DOHH2 (cell line): ENCODE results near the gene POLR3A.

Experiments used
- H3F3A ChIP-seq: fragments of 200-600 bp; sonication (generic), shearing (Covaris generic); 2 replicates; pipeline ENCODE4 v1.6.0; 2016; ENCODE audit warnings: antibody characterized with exemption, mild to moderate bottlenecking; ENCODE audit not compliant: control insufficient read depth, insufficient read depth
- H3K27ac ChIP-seq: fragments of 200-600 bp; sonication (generic); 2 replicates; pipeline ENCODE4 v1.5.1; 2014; ENCODE audit warnings: low read depth, mild to moderate bottlenecking, low read length, moderate library complexity
- H3K27me3 ChIP-seq: fragments of 200-600 bp; sonication (generic); 2 replicates; pipeline ENCODE4 v1.6.1; 2014; ENCODE audit warnings: mild to moderate bottlenecking, low read length, mixed read lengths; ENCODE audit not compliant: control insufficient read depth
- H3K36me3 ChIP-seq: fragments of 200-600 bp; sonication (generic); 2 replicates; pipeline ENCODE4 v1.6.1; 2014; ENCODE audit warnings: mild to moderate bottlenecking, low read length, moderate library complexity, mixed read lengths; ENCODE audit not compliant: control insufficient read depth
- H3K4me1 ChIP-seq: fragments of 200-600 bp; sonication (generic); 2 replicates; pipeline ENCODE4 v1.6.1; 2014; ENCODE audit warnings: mild to moderate bottlenecking, low read length, mixed read lengths; ENCODE audit not compliant: control insufficient read depth
- H3K4me2 ChIP-seq: fragments of 200-600 bp; sonication (generic); 2 replicates; pipeline ENCODE4 v1.6.0; 2014; ENCODE audit warnings: mild to moderate bottlenecking, low read length, moderate library complexity
- H3K4me3 ChIP-seq: fragments of 200-600 bp; sonication (generic); 2 replicates; pipeline ENCODE4 v1.5.1; 2014; ENCODE audit warnings: mild to moderate bottlenecking, low read length, mixed read lengths
- H3K79me2 ChIP-seq: fragments of 200-600 bp; sonication (generic); 2 replicates; pipeline ENCODE4 v1.6.1; 2014; ENCODE audit warnings: mild to moderate bottlenecking, low read length, mixed read lengths; ENCODE audit not compliant: control insufficient read depth
- H3K9me2 ChIP-seq: fragments of 200-600 bp; sonication (generic); replicated peaks from 2 replicates; pipeline ENCODE4 v1.6.1; 2014; ENCODE audit warnings: mild to moderate bottlenecking, low read length, mixed read lengths; ENCODE audit not compliant: control insufficient read depth
- H3K9me3 ChIP-seq: fragments of 200-600 bp; sonication (generic); 2 replicates; pipeline ENCODE4 v1.6.1; 2014; ENCODE audit warnings: antibody characterized with exemption, low read length, mixed read lengths; ENCODE audit not compliant: control insufficient read depth, insufficient read depth
- H4K20me1 ChIP-seq: fragments of 200-600 bp; sonication (generic); 2 replicates; pipeline ENCODE4 v1.6.0; 2014; ENCODE audit warnings: low read depth, mild to moderate bottlenecking, antibody characterized with exemption, low read length, moderate library complexity; ENCODE audit not compliant: control insufficient read depth, insufficient read depth
- EZH2phosphoT487 ChIP-seq: fragments of 200-600 bp; sonication (generic); IDR thresholded peaks from 2 replicates; pipeline ENCODE4 v1.6.1; 2017; ENCODE audit warnings: borderline replicate concordance, mild to moderate bottlenecking, antibody characterized with exemption, low read length, moderate library complexity, mixed read lengths
- TF ChIP-seq, protein P1 (sequence below): fragments of 200-600 bp; sonication (generic); IDR thresholded peaks from one replicate; pipeline ENCODE4 v1.5.1; 2014; ENCODE audit warnings: antibody characterized with exemption, mild to moderate bottlenecking, low read depth, low read length; ENCODE audit not compliant: poor library complexity, severe bottlenecking

Gene POLR3A

DNA sequence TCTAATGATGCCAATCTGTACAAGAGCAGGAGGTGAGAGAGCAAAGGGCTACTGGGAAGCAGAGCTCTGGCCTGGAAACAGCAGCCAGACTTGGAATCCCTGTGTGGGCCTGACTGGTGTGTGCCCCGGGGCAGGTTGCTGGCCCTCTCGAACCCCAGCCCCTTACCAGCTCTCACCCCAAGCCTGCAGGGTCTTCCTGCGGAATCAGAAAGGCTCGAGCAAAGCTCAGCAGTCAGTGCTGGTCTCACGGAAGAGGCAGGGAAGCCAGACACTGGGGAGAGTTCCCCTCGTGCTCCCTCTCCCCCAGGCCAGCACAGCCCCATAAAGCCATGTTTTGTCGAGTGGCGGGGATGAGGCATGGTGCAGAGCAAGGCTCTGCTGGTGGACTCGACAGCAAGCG, 50.1 kb downstream of the POLR3A start:
- Histone ChIP-seq H3K36me3 (peaks cover 66% of the 10 kb centered on the region), H3K4me3 (no peak overlapping the region)

DNA sequence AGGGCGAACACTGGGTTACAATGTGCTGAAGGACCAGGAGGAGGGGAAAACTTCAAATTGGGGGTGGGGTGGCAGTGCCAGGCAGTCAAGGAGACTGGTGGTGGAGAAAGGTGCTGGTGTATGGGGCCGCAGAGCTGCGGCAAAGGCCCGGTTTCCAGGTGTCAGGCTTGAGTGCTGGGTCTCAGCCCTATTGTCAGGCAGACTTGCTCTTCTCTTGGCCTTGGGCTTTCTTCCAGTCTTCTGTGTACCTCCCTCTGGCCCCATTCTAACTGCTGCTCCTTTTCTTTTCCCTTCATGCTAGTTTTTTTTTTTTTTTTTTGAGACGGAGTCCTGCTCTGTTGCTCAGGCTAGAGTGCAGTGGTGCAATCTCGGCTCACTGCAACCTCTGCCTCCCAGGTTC, 51.0 kb downstream of the POLR3A start:
- no peaks in the 10 kb centered on the region for H4K20me1 ChIP-seq
- H3F3A ChIP-seq = no peaks in the 10 kb centered on the region; the same call in 1 of the 2 replicates
- H3K79me2 ChIP-seq = no peaks in the 10 kb centered on the region
- H3K4me2 ChIP-seq = no peak overlapping the region
- no peak for TF ChIP-seq EZH2phosphoT487
- TF ChIP-seq, protein P1, sequence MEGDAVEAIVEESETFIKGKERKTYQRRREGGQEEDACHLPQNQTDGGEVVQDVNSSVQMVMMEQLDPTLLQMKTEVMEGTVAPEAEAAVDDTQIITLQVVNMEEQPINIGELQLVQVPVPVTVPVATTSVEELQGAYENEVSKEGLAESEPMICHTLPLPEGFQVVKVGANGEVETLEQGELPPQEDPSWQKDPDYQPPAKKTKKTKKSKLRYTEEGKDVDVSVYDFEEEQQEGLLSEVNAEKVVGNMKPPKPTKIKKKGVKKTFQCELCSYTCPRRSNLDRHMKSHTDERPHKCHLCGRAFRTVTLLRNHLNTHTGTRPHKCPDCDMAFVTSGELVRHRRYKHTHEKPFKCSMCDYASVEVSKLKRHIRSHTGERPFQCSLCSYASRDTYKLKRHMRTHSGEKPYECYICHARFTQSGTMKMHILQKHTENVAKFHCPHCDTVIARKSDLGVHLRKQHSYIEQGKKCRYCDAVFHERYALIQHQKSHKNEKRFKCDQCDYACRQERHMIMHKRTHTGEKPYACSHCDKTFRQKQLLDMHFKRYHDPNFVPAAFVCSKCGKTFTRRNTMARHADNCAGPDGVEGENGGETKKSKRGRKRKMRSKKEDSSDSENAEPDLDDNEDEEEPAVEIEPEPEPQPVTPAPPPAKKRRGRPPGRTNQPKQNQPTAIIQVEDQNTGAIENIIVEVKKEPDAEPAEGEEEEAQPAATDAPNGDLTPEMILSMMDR = no peak
- no peak overlapping the region for H3K4me3 ChIP-seq
- peaks cover 58% of the 10 kb centered on the region for H3K36me3 ChIP-seq
- no peaks in the 10 kb centered on the region for H3K9me2 ChIP-seq
- no peaks in the 10 kb centered on the region for H3K27me3 ChIP-seq
- no peaks in the 10 kb centered on the region for H3K9me3 ChIP-seq
- H3K4me1 ChIP-seq = no peaks in the 10 kb centered on the region
- no peak overlapping the region for H3K27ac ChIP-seq

More for the DNA sequence above, 50.1 kb downstream of the POLR3A start:
- H4K20me1 ChIP-seq = no peaks in the 10 kb centered on the region
- no peak overlapping the region for H3K27ac ChIP-seq
- no peaks in the 10 kb centered on the region for H3K9me2 ChIP-seq
- no peaks in the 10 kb centered on the region for H3K79me2 ChIP-seq
- H3K4me2 ChIP-seq = no peak overlapping the region
- H3K27me3 ChIP-seq = no peaks in the 10 kb centered on the region
- no peak for TF ChIP-seq EZH2phosphoT487
- TF ChIP-seq, protein P1 = no peak
- H3F3A ChIP-seq = no peaks in the 10 kb centered on the region
- H3K9me3 ChIP-seq = no peaks in the 10 kb centered on the region
- no peaks in the 10 kb centered on the region for H3K4me1 ChIP-seq

DNA sequence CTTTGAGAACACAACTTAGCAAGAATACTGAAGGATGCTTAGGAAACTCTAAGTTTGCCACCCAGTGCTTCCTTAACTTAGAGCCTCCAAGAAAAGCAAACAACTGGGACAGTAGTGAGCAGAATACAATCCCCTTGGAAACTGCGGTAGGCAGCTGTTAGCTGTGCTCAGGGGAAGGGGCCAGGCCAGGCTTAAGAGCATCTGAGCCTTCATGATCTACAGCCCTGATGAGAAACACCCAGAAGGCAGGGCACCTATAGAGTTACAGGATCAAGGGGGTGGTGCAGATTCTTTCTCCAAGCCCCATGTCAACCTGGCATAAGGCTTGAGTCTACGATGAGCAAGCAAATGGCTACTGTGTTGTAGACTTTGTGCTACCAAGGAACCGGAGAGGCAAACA, 51.4 kb downstream of the POLR3A start:
- Histone ChIP-seq H3K4me1 (no peaks in the 10 kb centered on the region), H3K9me2 (no peaks in the 10 kb centered on the region), H3K36me3 (peaks cover 53% of the 10 kb centered on the region), H3K9me3 (no peaks in the 10 kb centered on the region), H4K20me1 (no peaks in the 10 kb centered on the region), H3K79me2 (no peaks in the 10 kb centered on the region), H3K27me3 (no peaks in the 10 kb centered on the region), H3K4me2 (no peak overlapping the region), H3F3A (peaks cover 2% of the 10 kb centered on the region; the same call in 1 of the 2 replicates), H3K4me3 (no peak overlapping the region), H3K27ac (no peak overlapping the region)
- TF ChIP-seq EZH2phosphoT487 = no peak
- TF ChIP-seq, protein P1 = no peak
